ENCODE measurements around the gene SNX8.

SNX8 gene

GRCh38 chr7:2219606-2220005 is 94.6 kb downstream of the SNX8 start:
- no peak for DNase-seq

DNA sequence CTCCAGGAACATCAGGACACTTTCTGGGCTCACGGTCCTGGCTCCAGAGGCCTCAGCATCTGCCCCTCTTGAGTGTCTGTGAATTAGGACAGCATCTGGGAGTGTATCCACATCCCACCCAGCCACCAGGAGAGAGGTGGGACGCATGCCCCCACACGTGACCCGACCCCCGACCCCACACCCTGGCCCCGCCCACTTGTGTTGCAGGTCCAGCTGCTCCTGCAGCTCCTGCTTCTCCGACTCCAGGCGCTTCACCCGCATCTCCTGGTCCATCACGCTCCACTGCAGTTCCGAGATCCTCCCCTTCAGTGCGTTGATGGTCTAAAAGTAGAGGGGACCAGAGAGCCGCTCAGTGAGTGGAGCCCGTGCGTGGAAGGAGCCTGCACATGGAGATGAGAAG is 95.1 kb downstream of the SNX8 start:
- DNase-seq: no peak

DNA sequence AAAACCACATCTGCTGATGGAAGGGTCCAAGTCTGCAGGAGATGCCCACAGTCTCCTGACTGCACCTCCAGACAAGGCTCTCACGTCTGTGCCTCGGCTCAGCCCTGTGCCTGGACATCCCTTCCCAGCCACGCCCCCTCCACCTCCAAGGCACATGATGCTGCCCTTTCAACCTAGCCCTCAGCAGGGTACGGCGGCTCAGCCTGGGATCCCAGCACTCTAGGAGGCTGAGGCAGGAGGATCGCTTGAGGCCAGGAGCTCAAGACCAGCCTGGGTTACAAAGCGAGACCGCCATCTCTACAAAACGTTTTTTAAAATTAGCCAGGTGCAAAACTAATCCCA is 95.8 kb downstream of the SNX8 start:
- no peak for DNase-seq

GRCh38 chr7:2217716-2218443 is 96.4 kb downstream of the SNX8 start:
- DNase-seq: no peak

DNA sequence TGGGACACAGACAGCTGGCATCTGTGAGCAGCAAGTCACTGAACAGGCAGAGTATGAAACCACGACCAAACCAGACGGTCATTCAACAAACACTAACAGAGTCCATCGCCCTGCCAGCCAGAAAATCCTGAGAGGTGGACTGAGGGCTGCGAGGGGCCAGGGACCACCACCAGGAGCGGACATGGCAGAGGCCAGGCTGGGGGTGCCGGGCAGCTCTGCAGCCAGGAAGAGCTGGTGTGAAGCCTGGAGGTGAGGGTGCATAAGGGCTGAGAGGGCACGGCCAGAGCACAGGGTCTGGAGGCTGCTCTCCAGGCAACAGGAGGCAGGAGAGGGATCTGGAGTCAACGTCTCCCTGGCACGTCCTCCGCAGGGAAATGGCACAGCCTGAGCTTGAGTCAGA is 97.0 kb downstream of the SNX8 start:
- DNase-seq: no peak

DNA sequence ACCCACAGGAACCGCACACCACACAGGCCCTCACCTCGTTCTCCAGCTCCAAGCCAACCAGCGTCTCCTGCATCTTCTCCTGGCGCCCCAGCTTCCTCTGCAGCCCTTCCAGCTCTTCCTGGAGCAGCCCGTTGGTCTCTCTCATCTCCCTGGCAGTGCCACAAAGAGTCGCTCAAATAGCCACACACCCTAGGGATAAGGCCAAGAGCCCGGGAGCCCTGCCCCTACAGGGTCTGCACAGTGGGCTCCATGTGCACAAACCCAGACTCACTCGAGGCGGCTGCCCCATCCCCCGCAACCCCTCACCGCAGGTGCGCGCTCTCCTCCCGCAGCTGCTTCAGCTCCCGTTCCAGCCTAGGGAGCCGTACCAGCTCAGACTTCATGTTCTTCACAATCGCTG is 98.4 kb downstream of the SNX8 start:
- no peak for DNase-seq

GRCh38 chr7:2214636-2215035 is 99.6 kb downstream of the SNX8 start:
- no peak for DNase-seq

- DNase-seq: no peak
These were observed 100.6 kb downstream of the SNX8 start for GRCh38 chr7:2213551-2214215.

- DNase-seq: no peak
These were observed 101.3 kb downstream of the SNX8 start for GRCh38 chr7:2212906-2213305.

DNA sequence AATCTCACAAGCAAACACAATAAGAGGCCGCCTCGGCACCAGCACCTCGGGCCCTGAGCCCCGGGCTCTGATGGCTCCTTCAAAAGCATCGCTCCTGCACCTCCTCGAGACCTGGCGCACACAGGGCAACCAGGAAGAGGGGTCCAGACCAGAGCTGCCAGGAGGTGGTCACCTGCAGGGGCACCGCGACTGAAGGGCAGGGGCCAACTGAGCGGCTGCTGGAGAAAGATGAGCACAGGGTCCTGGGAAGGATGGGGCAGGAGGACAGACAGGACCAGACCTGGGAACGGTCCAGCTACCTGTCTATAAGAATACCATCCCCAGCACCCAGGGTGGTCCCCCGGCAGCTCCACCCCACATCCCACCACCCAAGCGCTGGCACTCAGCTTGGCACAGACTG is 102.3 kb downstream of the SNX8 start:
- DNase-seq: no peak

- no peak for DNase-seq
These were observed 102.9 kb downstream of the SNX8 start for GRCh38 chr7:2211259-2211880.

GRCh38 chr7:2210551-2211258 is 103.5 kb downstream of the SNX8 start:
- DNase-seq: no peak

GRCh38 chr7:2209961-2210323 is 104.3 kb downstream of the SNX8 start:
- DNase-seq: no peak

DNA sequence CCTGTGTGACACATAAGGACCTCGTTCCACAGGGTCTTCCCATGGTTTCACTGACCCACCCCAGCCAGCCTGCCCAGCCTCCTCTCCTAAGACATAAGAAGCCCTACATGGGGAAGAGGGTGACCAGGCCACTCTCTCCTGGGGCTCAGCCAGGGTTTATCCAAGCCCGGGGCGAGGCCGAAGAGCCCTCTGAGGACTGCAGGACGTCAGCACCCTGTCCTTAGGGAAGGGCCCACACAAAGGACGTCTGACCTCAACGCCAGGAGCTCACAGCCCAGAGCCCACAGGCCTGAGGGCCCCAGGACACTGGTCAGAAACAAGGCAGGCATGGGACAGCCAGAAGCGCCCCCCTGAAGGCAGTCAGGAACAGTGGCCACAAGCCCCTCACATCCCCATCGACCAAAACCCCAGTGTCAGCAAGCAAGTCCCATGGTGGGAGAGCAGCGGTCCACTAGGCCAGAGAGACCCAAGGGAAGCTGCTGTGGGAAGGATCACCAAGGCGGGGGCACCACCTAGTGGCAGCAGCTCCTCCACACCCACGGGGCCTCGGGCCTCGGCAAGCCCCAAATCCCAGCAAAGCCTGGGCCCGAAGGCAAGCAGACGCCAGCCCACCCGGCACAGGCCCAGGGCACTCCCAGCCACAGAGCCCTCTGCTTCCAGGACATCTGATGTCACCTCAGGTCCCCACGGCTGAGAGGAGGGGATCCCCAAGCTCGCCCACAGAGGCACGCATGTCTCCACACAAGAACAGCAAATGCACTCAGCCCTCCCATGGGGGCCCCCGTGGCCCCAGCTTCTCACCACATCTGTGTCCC is 104.9 kb downstream of the SNX8 start:
- DNase-seq: peak; percentile 17

DNA sequence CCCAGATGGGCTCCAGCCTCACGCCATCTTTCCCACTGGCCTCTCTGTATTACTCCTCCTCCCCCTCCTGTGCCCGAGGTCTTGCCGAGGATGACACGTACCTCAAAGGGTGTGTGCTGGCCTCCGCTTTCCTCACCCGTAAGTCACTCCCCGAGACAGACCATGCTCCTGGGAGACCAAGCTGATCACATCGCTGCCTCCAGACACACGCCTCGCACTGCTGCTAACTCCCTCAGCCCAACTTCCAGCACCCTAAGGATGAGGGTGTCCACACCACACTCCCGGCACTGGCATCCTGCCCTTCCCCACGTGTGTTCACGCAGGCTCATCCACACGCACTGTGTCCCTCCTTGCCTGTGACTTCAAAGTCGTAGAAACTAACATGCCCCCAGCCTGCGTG is 105.5 kb downstream of the SNX8 start:
- DNase-seq: no peak

DNA sequence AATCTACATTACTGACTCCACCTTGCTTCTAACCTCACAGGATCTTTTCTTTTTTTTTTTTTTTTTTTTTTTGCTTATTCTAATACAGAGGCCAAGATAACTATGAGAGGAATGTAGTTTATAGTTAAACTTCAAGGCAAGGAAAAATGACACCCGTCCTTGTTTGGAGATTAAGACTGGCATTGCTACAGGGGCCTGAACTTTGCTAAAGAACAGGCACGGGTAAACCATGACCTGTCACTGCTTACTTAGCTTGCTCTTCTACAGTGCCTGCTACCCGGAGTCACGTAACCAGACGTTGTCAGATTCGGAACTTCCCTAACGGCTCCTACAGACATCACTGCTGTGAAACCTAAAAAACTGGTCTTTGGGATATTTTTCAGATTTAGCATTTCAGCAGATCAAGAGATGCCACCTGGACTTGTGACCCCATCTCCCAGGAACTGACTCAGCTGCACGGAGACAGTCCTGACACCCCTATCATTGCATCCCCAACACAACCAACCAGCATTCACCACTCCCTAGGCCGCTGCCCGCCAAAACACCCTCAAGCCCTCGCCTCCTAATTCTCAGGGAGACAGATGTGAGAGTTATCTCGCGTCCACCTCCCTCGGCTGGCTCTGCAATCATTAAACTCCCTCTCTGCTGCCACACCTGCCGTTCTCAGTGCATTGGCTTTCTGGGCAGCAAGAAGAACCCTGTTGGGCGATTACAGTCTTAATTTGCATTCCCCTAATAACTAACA is 109.0 kb downstream of the SNX8 start:
- DNase-seq: no peak

GRCh38 chr7:2204446-2204845 is 109.8 kb downstream of the SNX8 start:
- DNase-seq: no peak

DNA sequence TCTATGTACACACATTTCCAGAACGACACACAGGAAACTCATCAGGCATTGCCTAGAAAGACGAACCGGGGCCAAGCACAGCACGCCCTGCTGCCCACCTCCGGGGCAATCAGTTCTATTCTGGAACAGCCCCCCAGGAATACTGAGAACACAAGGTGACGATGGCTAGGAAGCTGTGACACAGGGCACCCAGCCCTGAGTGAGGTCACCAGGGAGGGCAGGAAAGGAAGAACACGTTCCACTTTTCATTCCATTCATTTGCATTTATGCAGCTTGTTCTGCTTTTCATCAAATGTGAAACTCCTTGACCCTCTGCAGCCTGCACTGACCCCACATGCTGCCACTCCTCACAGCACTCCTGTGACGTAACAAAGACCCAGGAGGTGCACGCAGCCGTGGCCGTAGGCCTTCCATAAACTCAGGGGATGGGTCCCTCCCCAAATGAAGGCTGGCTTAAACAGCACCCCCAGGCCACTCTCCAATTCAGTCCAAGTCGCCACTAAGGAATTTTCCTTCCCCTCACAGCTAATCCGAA is 110.4 kb downstream of the SNX8 start:
- DNase-seq: no peak

- no peak for DNase-seq
These were observed 111.1 kb downstream of the SNX8 start for GRCh38 chr7:2202901-2203765.

DNA sequence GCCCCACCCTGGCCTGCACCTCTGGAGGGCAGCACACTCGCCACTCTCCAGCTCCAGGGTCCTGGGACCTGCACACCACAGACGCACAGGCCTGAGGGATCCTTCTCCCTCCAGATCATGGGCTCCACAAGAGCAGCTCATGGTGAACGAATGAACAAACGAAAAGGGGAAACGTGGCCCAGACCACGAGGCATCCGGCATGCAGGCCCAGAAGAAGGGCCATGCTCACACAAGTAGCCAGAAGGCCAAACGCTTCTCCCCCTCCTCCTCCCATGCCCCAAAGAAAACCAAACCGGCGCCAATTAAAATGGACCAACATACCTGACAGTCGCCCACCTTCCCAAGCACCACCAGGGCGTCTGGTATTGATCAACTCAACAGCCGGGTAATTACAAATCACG is 111.9 kb downstream of the SNX8 start:
- DNase-seq: no peak
